GM21825 (cell line): ENCODE results near the gene PRLHR.
"Not testable (repeated sequence)": the region's sequence is repeated elsewhere in the genome, so short reads cannot be mapped to it uniquely, and the experiment has no call there.

ENCODE experiments used
- ATAC-seq: cut with Tn5 transposase; IDR thresholded peaks from one replicate; pipeline ENCODE4 v1.9.1; 2021; ENCODE audit warnings: mild to moderate bottlenecking, moderate library complexity; ENCODE audit not compliant: unreplicated experiment

The PRLHR gene

DNA sequence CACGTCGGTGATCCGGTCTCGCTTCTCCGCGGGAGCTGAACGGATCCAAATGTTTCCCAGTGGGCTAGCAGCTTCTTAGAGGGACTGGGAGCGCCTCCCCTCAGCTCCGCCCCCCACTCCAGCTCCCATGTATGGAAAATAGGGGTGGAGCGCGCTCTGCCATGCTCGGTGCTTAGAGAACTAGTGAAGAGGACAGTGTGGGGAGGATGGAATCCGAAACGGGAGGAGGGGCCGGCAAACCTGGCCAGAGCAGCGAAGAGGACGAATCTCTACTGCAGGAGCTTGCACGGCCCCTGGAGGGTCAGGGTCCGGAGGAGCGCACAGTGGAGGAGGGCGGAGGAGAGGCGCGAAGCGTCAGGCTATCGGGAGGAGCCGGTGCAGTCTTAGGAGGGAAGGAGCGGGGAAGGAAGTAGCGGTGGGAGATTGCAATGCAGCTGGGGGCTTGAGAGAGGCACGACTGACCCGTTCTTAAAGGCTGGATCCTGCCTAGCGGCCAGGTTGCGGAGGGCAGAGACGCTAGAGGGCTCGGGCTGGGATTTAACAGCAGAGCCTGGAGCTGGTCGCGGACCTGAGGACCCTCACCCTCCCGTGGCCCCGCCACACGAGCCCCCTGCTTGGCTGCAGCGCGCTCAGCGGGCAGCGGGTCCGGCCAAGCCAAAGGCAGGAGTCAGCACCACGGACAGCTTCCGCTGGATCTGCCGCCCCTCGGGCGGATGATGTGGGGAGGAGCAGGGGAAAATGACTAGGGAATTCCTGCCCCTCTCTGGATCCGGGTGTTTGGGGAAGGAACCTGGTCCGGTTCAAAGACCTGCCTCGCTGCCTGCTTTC is at the start of gene PRLHR:
PRLHR (minus strand) TSS at position 51 of the 828 bp plus-strand sequence. CDS start 404 bp downstream, outside the sequence.
- ATAC-seq, result no peak

DNA sequence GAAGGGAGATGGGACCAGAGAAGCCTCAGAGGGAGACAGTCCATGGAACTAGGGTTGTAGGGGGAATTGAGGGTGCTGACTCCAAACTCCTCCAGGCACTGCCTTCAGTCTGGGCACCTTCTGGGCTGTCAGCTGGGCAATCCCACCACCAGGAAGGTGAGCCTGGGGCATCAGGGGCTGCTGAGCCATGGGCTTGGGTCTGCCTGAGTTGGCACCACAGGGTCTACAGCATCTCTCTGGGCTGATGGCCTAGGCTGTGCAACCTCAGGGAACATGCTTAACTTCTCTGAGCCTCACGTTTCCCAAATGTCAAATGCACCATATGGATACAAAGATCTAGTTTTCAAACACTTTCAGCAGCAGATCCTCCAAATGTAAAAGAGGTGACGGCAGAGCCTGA is 46.8 kb upstream of the PRLHR start:
- no peak for ATAC-seq

DNA sequence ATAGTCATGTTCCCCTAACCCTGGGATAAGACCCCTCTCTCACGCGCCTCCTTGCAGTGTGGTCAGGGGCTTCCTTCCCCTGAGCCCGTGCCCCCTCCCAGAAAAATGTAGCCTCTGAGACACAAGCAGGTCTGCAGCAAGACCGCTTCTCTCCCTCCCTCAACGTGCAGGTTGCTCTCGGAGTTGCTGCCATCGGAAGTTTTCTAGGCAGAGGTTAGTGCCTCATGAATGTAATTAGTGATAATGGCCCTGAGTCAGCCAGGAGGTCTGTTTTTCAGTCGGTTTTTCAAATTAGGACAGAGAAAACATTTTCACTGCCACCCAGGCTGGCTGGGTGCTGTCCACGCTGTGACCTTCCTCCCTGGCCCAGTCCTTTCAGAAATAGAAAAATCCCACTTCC is 43.2 kb upstream of the PRLHR start:
- no peak for ATAC-seq

DNA sequence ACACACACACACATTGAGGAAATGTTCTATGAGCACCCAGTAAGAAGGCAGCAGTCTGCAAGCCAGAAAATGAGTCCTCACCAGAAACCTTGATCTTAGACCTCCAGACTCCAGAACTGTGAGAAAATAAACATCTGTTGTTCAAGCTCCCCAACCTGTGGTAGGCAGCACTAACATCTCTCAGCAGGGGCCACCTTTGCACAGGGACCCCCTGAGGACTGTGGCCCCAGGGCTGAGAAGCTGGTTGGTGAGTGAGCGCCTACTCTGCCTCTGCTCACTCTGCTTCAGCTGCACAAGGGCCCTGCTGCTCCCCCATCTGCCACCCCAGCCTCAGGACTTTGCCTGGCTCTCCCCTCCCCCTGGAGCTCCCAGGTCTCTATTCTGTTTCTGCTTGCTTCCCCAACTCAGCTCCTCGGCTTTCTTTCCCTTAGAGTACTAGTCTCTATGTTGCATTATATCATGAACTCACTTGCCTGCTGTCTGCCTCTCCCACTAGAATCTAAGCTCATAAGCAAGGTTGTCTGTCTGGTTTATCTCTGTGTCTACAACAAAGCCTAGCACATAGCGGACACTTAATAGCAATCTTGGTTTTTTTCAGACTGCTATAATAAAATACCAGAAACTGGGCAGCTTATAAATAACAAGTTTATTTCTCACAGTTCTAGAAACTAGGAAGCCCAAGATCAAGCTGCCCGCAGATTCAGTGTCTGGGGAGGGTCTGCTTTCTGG is 40.4 kb upstream of the PRLHR start:
- no peak for ATAC-seq

DNA sequence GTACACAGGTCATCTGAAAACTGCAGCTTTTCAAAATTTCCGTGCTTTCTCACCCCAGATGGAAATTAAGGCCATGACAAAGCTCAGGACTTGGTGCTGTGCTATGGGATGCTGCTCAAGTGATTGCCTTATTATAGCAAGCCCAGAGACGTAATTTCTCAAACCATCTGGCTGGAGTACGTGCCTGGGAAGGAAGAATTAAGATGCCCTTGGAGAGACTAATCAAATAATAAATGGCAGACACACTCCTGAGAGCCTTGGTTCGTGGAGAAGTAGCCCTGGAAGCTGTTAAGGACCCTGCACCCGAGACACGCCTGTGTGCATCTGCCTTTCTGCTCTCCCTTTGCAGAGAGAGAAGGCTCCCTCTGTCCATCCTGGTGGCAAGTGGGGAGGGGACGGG is 38.3 kb upstream of the PRLHR start:
- ATAC-seq, result no peak

DNA sequence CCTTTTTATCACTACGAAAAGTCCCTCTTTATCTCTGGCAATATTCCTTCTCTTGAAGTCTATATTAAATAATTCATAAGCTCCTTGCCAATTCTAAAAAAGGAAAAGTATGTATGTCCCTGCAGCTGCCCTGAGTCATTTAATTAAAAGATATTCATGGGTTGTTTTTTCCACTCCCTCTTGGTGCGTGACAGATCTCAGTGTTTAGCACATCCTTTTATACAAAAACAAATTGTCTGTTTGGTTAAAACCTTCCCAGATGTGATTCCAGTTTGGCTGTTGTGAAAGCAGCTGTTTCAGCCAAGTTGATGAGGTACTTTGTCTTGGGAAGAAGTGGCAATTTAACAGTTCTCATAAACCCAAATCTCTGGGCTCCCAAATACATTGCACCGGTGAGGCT is 33.8 kb upstream of the PRLHR start:
- no peak for ATAC-seq

DNA sequence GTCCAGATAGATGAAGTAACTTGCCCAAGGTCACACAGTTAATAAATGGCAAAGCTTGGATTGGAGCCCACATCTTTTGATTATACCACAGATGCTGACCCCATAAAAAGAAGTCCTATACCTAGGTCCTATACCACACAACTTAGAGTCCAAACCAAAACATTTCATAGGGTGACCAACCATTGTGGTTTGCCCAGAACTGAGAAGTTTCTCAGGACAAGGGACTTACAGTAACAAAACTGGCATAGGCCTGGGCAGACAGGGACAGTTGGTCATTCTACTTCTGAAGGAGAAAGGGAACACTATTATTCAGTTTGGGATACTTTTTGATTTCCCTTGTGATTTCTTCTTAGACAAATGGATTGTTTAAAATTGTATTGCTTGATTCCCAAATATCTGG is 32.9 kb upstream of the PRLHR start:
- ATAC-seq, result no peak

DNA sequence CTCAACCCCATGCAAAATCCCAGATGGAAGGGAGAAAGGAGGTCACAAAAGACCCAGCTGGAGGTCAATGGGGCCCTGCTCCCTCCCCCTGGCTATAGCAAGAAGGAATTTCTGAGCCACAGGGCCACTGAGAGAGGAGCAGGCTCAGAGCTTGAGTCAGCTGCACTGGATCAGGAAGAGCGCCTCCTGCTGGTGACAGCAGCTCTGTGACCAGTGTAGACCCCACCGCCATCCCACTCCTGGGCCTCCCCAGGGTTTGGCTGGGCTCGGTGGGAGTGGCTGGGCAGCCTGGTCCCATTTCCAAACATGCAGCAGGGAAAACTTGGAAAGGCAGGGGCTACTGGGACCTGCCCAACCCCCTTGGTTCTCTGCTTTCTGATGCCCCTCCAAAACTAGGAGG is 31.5 kb upstream of the PRLHR start:
- no peak for ATAC-seq

DNA sequence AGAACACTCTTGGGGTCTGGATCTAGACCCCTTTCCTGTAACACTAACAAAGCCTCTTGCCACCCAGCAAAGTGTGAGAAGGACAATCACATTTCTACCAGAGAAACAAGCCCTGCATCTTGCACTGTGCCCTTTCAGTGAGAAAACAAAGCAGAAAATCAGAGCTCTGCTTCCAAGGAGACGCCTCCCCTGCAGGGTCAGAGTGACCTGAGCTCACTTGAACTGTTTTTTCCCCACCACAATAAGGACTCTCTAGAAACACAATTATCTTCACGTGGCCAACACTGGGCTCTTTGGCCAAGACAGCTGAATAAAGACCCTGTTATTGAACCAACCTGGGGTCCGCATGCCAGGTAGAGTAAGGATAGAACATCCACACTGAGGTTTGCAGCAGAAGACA is 30.1 kb upstream of the PRLHR start:
- no peak for ATAC-seq

DNA sequence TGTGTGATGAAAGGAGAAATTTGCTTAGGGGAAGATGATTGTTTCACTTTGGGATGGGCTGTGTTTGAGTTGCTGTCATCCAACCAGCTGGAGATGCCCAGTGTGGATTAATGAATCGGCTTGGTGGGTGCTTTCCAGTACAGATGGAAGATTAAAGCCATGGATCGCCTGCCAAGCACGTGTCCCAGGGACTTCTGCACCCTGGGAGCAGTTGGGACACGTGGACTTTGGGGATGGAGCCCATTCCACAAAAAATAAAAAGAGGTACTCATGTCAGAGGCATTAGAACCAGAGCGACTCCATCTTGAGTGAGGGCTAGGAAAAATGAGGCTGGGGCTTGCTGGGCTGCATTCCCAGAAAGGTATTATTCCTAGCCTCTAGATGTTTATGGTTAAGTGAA is 29.3 kb upstream of the PRLHR start:
- no peak for ATAC-seq

DNA sequence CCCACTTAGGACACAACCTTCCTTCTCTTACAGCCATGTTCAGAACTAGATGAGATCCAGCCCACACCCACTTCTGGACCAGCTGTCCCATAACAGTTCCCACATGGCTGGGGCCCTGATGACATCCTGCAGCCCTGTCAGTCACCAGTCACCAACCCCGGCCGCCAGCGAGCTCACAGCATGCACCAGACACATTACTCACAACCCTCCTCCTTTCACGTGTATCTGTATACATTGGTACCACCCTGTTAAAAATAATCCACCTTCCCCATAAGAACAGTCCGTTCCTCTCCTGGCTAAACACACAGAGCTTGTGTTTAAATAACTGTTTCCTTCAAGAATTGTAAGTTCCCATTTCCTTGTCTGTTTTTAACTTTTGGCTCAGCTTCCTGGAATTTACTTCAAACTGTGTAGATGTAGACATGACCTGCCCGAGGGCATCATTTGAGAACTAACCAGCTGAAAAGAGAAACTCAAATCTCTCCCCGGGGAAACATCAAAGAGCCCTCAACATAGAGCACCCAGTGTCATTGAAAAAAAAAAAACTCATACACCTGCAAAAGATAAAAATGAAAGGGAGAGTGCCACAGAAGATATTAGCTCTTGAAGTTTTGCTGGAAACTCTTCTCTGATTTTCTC is 26.0 kb upstream of the PRLHR start:
- no peak for ATAC-seq

DNA sequence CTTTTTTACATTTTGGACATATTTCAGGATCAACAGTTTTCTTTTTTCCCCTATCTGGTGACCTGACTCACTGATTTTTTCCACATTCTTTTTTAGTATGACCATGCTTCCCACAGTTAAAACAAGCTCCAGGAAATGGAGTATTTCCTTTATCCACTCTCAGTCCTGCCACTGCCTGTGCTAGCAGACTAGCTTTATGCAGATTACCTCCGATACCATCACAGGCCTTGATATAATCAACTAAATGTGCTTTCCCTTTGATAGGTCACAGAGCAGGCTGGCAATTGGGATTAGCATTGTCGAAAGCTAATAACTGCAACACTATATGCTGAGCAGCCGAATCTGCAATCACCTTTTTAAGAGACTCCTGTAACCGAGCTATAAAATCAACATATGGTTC is 18.4 kb upstream of the PRLHR start:
- ATAC-seq, result not testable (repeated sequence)

DNA sequence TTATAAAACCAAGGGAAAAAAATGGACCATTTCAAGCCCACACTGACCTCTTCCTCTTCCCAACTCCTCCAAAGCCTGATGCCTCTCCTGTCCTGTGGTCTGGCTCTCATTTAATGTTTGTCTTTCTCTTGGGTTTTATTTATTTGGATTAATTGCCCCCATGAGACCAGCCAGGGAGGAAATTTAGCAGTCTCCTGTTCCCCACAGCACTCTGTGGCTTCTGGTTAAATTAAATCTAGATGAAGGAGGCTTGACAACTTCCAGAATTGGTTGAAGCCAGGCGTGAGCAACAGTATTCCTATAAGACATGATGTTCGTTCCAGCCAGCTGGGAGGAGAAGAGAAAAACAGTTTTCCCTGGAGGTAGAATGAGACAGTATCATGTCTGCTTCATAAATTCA is 15.1 kb upstream of the PRLHR start:
- no peak for ATAC-seq

DNA sequence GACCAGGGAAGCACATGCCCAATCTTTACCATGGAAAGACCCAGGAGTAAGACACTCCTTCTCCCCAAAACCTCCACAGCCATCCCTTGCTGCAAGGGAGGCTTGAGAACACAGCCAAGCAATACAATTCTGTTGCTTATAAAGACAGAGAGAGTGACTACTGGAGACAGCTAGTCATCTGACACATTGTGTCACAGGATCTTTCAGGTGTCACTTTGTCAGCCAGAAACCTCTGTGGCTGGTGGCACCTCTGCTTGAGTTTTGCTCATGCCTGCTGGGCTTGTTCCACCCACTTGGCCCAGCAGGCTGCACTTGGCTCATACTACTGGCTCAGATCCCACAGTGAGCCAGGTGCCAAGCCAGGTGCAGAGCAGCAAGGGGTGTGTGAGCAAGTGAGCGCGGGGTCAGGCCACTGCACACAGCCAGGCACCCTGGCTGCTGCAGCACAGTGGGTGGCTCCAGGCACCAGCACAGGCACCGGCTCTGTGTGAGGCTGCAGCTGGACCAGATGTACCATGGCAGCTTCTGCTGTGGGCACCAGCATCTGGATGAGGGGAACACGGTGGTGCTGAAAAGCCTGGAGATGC is 12.4 kb upstream of the PRLHR start:
- ATAC-seq, result no peak

DNA sequence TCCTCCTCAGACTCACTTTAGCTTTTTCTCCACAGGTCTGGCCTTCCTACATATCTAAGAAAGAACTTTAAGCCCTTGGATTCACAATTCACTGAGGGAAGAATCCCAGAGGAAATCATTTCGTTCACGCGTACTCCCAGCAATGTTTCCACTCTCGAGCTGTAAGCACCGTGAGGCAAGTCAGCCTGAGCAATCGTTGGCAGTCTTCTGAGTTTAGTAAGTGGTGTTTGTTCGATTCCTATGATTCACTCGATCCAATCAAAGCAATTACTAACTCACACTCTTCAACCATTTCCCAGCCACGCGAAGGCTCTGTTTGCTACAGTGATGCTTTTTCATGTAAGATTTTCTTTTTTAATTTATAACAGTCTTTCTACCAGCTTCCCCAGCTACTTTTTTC is 10.2 kb upstream of the PRLHR start:
- no peak for ATAC-seq

DNA sequence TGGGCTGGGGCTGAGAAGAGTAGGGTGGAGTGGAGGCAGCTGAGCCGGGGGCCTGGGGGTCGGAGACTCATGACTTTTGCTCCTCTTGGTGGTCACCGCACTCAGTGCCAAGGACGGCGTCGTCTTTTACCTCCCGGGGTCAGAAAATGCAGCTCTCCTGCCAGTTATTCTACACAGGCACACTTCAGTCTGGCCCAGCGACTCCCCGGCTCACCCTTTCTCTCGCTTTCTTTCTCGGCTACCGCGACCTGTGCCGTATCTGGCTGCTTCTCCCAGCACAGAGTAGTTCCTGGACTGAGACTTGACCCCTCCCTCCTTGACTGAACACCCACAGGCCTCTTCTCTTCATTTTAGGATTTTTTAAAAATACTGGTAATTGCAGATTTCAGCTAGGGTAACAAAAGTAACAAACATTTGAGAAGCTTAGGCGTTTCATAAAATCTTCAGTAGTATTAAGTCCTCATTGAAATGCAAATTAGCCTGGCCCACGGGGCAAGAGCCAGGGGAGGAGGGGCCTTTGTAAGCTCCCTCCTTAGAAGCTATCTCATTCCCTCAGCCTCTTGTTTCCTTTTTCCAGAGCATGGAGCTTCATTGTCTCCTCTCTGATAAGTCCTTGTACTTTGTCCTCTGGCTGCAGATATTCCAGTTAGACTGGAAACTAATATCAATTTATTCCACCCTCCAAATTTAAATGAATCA is 1.1 kb upstream of the PRLHR start:
- no peak for ATAC-seq

DNA sequence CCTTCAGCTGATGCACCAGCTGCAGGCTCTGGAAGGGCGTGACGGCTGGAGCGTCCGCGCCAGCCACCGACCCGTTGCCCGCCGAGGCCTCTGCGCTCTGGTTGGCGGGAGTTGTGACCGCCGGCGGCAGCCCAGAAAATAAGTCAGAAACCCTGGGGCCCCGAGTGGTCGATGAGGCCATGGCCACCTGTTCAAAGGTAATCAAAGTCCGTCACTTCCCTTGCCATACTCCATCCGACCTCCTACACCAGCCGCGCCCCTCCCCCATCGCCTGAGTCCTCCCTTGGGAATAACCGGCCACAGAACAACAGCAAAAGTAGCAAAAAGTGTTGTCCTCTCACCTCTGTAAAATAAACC is 406 bp downstream of the PRLHR start:
- no peak for ATAC-seq

DNA sequence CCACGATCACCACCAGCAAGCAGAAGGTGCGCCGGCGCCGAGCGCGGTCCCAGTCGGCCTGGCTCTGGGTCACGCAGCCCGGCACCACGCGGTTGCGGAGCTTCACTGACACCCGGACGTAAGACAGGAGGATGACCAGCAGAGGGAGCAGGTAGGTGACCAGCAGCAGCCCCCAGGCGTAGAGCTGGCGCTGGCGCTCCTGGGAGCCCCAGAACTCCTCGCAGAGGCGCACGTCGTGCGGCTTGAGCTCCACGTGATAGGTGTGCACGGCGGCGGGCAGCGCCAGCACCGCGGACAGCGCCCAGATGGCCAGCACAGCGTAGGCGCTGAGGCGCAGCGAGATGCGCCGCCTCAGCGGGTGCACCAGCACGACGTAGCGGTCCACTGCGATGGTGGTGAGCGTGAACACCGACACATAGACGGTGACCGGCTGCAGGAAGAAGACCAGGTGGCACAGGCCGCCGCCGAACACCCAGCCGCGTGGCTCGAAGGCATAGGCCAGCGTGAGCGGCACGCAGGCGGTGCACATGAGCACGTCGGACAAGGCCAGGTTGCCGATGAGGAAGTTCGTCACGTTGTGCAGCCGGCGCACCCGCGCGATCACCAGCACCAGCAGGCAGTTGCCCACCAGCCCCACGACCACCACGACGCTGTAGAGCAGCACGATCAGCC is 920 bp downstream of the PRLHR start:
- ATAC-seq, result no peak

DNA sequence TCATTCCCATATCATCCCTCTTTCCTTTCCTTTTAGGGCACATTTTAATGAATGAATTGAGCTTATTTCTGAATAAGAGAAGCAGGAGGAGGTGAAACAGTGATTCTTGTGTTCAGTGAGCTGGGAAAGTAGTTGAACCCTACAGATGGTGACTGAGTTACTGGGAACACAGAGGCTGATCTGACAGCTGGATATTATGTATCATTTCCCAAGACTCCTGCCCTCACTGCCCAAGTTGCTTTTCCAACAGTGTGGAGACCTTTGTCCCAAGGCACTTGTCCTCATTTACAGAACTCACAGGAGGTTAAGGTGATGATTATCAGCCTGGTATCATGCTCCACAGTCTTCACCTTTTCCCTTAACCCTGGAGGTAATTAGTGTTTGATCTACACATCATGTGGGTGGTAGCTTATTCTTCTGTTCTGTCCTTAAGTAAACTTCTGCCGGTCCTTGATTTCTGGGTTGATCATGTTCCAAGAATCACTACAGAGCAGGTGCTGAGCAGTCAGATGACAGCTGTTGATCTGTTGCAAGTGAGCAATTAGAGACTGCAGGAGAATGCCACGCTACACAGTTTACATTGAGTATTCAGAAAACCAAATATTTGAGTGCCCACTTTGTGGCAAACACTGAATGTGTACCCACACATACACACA is 2.6 kb downstream of the PRLHR start:
- no peak for ATAC-seq

DNA sequence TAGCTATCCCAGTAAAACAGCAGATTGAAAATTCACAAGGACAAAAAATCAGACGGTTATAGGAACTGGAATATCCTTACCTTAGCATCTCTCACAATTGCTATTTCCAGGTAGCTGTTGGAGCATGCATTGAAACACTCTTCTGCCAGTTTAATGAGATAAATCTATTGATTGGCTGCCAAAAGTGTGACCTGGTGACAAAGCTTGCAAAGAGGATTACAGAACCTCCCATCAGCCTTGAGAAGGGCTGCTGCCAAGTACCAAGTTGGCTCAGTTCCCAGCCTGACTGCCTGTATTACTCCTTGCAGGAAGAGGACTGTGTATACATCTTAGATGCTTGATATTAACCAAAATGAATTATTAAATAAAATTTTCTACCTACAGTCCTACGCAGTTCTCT is 5.1 kb downstream of the PRLHR start:
- no peak for ATAC-seq
